ENCODE results near the gene RSU1. TPM values are rescaled to one million over a fixed set of nuclear protein-coding genes. Genes with fewer than 3 reads are reported as not detected.

Gene RSU1
- total RNA-seq, 2 donors from 2014 or later = 21.4 to 28.3 TPM

GRCh38 chr10:16713290-16713689 is 103.9 kb downstream of the RSU1 start:
- ATAC-seq (no peak), DNase-seq (no peak)
- intact Hi-C loops (cut with DNase I) = no loop called here
- TF ChIP-seq POLR2A (IDR thresholded peaks at IDR 0.05) = no peak
- TF ChIP-seq, protein P1, sequence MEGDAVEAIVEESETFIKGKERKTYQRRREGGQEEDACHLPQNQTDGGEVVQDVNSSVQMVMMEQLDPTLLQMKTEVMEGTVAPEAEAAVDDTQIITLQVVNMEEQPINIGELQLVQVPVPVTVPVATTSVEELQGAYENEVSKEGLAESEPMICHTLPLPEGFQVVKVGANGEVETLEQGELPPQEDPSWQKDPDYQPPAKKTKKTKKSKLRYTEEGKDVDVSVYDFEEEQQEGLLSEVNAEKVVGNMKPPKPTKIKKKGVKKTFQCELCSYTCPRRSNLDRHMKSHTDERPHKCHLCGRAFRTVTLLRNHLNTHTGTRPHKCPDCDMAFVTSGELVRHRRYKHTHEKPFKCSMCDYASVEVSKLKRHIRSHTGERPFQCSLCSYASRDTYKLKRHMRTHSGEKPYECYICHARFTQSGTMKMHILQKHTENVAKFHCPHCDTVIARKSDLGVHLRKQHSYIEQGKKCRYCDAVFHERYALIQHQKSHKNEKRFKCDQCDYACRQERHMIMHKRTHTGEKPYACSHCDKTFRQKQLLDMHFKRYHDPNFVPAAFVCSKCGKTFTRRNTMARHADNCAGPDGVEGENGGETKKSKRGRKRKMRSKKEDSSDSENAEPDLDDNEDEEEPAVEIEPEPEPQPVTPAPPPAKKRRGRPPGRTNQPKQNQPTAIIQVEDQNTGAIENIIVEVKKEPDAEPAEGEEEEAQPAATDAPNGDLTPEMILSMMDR (IDR thresholded peaks at IDR 0.05) = no peak
- Histone ChIP-seq H3K4me3 (no peak overlapping the region), H3K27ac (no peak overlapping the region), H3K4me1 (no peaks in the 10 kb centered on the region), H3K27me3 (no peaks in the 10 kb centered on the region), H3K9me3 (peaks cover 0 to 11% (median 0%) of the 10 kb centered on the region in 3 donors), H3K36me3 (replicated peaks in 1 of 2; ENCODE audit: insufficient read depth in 1 of 2, low read depth in 2 of 2) (no peaks in the 10 kb centered on the region)
- WGBS, 2 donors = 98% methylated on average over 3 of the region's 3 CpGs

DNA sequence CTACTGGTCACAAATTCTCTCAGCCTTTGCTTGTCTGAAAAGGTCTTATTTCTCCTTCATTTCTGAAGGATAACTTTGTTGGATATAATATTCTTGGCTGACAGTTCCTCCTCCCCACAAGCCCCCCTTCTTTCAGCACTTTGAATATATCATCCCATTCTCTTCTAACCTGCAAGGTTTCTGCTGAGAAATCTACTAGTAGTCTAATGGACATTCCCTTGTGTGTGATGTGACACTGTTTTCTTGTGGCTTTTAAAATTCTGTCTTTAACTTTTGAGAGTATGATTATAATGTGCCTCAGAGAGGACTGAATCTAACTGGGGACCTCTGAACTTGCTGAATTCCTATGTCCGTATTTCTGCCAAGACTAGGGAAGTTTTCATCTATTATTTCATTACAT is 104.3 kb downstream of the RSU1 start:
- 92 to 94% methylated on average over 1 of the region's 1 CpG for WGBS, 2 donors

DNA sequence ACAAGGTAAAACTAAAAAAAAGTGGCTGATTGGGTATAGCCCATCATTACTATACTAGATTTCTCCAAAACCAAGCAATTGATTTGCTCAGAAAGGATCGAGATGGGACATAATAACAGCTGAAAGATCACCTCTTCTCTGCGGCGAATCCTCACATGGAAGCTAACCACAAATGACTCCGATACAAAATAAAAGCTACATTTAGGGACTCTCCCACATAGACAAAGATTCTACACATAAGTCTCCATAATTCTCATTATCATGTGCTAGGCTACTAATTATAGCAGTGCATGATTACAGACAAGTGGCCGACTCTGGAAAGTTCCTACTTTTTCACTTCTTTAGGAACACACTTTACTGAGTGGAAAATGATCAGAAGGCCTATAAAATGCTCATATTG is 116.9 kb downstream of the RSU1 start:
- no peak overlapping the region for H3K4me3 ChIP-seq
- H3K27me3 ChIP-seq = no peaks in the 10 kb centered on the region
- intact Hi-C loops (cut with DNase I) = no loop called here
- H3K36me3 ChIP-seq (replicated peaks in 1 of 2; ENCODE audit: insufficient read depth in 1 of 2, low read depth in 2 of 2) = no peaks in the 10 kb centered on the region
- DNase-seq (no peak), ATAC-seq (no peak)
- no peaks in the 10 kb centered on the region for H3K4me1 ChIP-seq
- no peaks in the 10 kb centered on the region for H3K9me3 ChIP-seq
- TF ChIP-seq POLR2A (IDR thresholded peaks at IDR 0.05) = no peak
- TF ChIP-seq, protein P1 (IDR thresholded peaks at IDR 0.05) = no peak
- no peak overlapping the region for H3K27ac ChIP-seq
- 93 to 96% methylated on average over 5 of the region's 5 CpGs for WGBS, 2 donors

More for the DNA sequence above, 104.3 kb downstream of the RSU1 start:
- Histone ChIP-seq H3K4me1 (no peaks in the 10 kb centered on the region), H3K9me3 (peaks cover 0 to 11% (median 0%) of the 10 kb centered on the region in 3 donors), H3K36me3 (replicated peaks in 1 of 2; ENCODE audit: insufficient read depth in 1 of 2, low read depth in 2 of 2) (no peaks in the 10 kb centered on the region), H3K27ac (no peak overlapping the region), H3K4me3 (no peak overlapping the region), H3K27me3 (no peaks in the 10 kb centered on the region)
- no peak for ATAC-seq
- TF ChIP-seq, protein P1 (IDR thresholded peaks at IDR 0.05) = no peak
- no peak for TF ChIP-seq POLR2A (IDR thresholded peaks at IDR 0.05)
- intact Hi-C loops (cut with DNase I) = no loop called here
- DNase-seq = no peak

DNA sequence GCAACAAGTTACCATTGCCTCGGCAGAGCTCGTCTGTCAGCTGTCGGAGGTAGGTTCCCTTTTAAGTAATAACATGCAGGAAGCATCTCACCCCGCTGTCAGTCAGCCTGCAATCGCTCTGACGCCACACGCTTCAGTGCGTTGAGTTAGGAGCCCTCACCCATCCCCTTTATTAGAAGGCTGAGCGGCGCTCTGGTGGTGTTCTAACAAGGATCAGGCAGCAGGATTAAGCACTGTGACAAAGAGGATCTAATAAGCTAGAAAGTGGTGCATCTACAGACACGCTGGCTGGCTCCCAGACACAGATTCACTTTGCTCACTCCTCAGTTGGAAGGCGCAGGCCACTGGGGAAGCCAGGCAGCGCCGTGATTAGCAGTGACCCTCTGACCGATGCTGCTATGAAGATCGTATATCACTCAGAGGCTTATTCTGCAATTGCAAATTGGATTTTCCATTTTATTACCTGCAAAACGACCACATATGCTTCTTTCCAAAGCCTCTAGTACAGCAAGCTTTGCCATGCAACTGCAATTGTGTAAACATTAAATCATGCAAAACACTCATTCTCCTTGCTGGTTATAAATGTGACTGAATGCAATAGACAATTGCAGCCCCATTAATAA is 117.7 kb downstream of the RSU1 start:
- no peak overlapping the region for H3K4me3 ChIP-seq
- intact Hi-C loops (cut with DNase I) = no loop called here
- H3K36me3 ChIP-seq (replicated peaks in 1 of 2; ENCODE audit: insufficient read depth in 1 of 2, low read depth in 2 of 2) = no peaks in the 10 kb centered on the region
- no peaks in the 10 kb centered on the region for H3K27me3 ChIP-seq
- DNase-seq = no peak
- TF ChIP-seq, protein P1 (IDR thresholded peaks at IDR 0.05) = no peak
- no peak for TF ChIP-seq POLR2A (IDR thresholded peaks at IDR 0.05)
- no peak for ATAC-seq
- no peaks in the 10 kb centered on the region for H3K4me1 ChIP-seq
- H3K9me3 ChIP-seq = no peaks in the 10 kb centered on the region
- WGBS, 2 donors = 89 to 94% methylated on average over 16 to 17 of the region's 17 CpGs
- H3K27ac ChIP-seq = no peak overlapping the region

- WGBS, 2 donors = 90 to 97% methylated on average over 4 of the region's 4 CpGs
- no peak for DNase-seq
- intact Hi-C loops (cut with DNase I) = no loop called here
- no peak overlapping the region for H3K4me3 ChIP-seq
- H3K4me1 ChIP-seq = no peaks in the 10 kb centered on the region
- no peak for TF ChIP-seq POLR2A (IDR thresholded peaks at IDR 0.05)
- TF ChIP-seq, protein P1 (IDR thresholded peaks at IDR 0.05) = no peak
- H3K27ac ChIP-seq = no peak overlapping the region
- no peak for ATAC-seq
- H3K9me3 ChIP-seq = no peaks in the 10 kb centered on the region
- H3K36me3 ChIP-seq (replicated peaks in 1 of 2; ENCODE audit: insufficient read depth in 1 of 2, low read depth in 2 of 2) = no peaks in the 10 kb centered on the region
- no peaks in the 10 kb centered on the region for H3K27me3 ChIP-seq
Observed at GRCh38 chr10:16698461-16698860, 118.8 kb downstream of the RSU1 start.
